ENCODE results near the gene CLDN12.
"Not testable (repeated sequence)": the region's sequence is repeated elsewhere in the genome, so short reads cannot be mapped to it uniquely, and the experiment has no call there.

Gene CLDN12

DNA sequence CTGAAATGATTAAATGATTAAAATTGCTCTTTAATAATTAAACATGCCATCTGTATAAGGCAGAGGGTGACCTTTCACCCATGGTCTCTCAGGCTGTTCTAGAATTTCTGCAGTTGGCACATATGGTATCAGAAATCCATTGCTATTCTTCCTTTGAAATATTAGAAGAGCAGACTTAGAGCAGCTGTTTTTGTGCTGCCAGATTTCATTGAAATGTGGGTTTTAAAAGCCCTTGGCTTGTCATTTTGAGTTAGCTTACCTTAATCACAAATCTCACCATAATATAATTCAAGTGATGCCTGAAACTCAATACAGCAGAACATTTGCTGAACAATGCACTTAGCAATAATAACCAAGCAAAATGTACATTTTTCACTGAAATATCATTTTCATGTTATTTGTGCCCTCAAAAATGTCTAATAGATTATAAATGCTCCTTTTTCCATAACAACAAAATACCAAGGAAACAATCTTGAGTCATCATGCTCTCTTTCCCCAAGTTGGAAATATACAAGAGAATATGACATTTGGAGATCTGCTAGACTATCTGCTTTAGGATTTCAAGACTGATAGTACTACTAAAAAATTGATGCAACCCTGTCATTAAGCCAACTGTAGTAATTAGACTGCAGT, 50.1 kb downstream of the CLDN12 start:
- Histone ChIP-seq H2AFZ (ENCODE audit: low read depth, low read length) (no peak overlapping the region), H3K27me3 (ENCODE audit: insufficient read depth, low read length) (no peaks in the 10 kb centered on the region), H3K4me3 (ENCODE audit: low read length) (no peak overlapping the region), H3K36me3 (ENCODE audit: insufficient read depth, low read length) (no peaks in the 10 kb centered on the region), H3K9me3 (ENCODE audit: low read length) (no peaks in the 10 kb centered on the region), H3K4me1 (ENCODE audit: insufficient read depth, low read length) (no peaks in the 10 kb centered on the region)

DNA sequence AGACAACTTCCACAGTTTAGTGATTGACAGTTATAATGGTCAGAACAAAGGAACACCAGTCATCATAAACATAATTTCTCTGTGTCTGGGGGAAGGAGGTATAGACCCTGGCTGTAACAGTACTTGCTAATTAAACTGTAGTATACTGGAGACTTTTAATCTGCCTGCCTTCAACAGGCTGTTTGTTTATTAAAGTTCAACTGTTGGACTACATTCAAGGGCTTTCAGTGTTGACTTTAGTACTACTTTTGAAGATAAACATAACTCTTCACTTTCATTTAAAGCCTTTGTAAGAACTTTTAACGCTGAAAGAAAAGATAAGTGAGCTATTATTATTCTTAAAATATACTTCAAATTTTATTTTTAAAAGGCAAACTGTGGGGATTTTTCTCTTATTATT, 50.7 kb downstream of the CLDN12 start:
- no peaks in the 10 kb centered on the region for H3K9me3 ChIP-seq (ENCODE audit: low read length)

DNA sequence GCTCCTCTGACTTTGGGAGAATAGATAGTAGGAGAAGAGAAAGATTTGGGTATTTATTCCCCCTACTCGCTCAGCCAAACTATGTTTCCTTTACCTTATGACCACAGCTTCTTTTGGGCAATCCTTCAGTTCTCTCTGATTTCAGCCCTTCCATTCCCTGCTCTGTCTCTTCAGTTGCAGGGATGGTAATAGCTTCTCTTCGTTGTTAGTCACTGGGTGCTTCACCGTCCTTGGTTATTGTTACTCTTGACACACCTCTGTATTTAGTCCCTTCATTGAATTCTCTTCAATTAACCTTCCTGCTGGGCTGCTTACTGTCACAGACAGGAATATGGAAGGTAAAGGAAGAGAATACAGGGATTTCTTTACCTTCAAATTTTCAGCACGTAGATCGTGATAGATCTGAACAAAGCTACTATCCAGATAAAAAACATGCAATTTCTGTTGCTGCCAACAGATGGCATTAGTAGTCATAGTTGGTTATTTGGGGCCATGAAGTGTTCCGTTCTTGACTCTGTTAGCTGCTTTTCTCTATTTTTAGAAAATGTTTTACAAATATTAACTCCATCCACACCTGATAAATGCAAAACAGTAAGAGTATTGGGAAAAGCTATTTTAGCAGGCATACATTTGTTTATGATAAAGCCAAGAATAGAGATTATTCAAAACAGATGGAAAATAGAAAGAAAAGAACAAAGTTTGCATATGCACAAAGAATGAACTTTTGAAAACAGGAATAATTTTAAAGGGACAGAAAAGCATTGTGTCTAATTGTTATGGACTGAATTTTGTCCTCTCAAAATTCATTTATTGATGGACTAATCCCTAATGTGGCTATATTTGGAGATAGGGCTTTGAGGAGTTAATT, 52.1 kb downstream of the CLDN12 start:
- Histone ChIP-seq H3K9me3 (ENCODE audit: low read length) (no peaks in the 10 kb centered on the region), H3K4me1 (ENCODE audit: insufficient read depth, low read length) (no peaks in the 10 kb centered on the region), H3K4me3 (ENCODE audit: low read length) (peak overlapping the region; percentile 18), H3K36me3 (ENCODE audit: insufficient read depth, low read length) (no peaks in the 10 kb centered on the region), H3K27me3 (ENCODE audit: insufficient read depth, low read length) (no peaks in the 10 kb centered on the region), H2AFZ (ENCODE audit: low read depth, low read length) (peak overlapping the region; percentile 59)

More for the DNA sequence above, 50.7 kb downstream of the CLDN12 start:
- Histone ChIP-seq H3K27me3 (ENCODE audit: insufficient read depth, low read length) (no peaks in the 10 kb centered on the region), H3K4me3 (ENCODE audit: low read length) (no peak overlapping the region), H3K4me1 (ENCODE audit: insufficient read depth, low read length) (no peaks in the 10 kb centered on the region), H2AFZ (ENCODE audit: low read depth, low read length) (no peak overlapping the region), H3K36me3 (ENCODE audit: insufficient read depth, low read length) (no peaks in the 10 kb centered on the region)

DNA sequence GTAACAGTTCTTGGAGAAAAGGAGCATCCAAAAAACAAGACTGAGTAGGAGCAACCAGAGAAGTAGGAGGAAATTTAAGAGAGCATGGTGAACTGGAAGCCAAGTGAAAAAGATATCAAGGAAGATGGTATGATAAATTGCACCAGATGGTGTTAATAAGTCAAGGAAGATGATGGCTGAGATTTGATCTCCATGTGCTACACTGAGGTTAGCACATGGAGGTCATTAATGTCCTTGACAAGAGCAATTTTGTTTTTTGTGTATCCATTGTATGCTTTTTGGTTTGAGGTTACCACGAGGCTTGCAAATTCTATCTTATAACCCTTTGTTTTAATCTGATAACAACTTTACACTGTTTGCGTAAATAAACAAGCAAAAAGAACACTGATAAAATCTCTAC, 54.8 kb downstream of the CLDN12 start:
- Histone ChIP-seq H3K4me1 (ENCODE audit: insufficient read depth, low read length) (no peaks in the 10 kb centered on the region), H3K4me3 (ENCODE audit: low read length) (no peak overlapping the region), H3K36me3 (ENCODE audit: insufficient read depth, low read length) (no peaks in the 10 kb centered on the region), H3K9me3 (ENCODE audit: low read length) (no peaks in the 10 kb centered on the region), H3K27me3 (ENCODE audit: insufficient read depth, low read length) (no peaks in the 10 kb centered on the region), H2AFZ (ENCODE audit: low read depth, low read length) (no peak overlapping the region)

DNA sequence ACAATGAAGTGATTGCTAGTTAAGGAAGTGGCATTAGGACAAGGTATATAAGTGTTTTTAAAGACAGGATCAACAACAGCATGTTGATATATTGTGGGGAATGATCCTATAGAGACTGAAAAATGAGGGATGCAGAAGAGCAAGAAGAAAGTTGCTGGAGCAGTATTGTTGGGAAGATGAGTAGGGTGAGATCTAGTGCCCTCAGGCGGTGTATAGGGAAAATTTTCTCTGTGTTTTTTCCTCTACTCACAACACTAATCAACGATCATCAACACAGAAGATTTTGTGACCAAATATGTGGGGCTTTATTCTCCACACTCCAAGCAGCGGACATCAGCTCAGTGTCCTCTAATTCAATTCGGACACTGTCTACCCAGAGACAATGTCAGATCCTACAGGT, 56.6 kb downstream of the CLDN12 start:
- H3K4me3 ChIP-seq (ENCODE audit: low read length), result no peak overlapping the region
- H2AFZ ChIP-seq (ENCODE audit: low read depth, low read length), result no peak overlapping the region
- peaks cover 5% of the 10 kb centered on the region for H3K9me3 ChIP-seq (ENCODE audit: low read length)
- no peaks in the 10 kb centered on the region for H3K27me3 ChIP-seq (ENCODE audit: insufficient read depth, low read length)
- no peaks in the 10 kb centered on the region for H3K36me3 ChIP-seq (ENCODE audit: insufficient read depth, low read length)
- H3K4me1 ChIP-seq (ENCODE audit: insufficient read depth, low read length), result no peaks in the 10 kb centered on the region

DNA sequence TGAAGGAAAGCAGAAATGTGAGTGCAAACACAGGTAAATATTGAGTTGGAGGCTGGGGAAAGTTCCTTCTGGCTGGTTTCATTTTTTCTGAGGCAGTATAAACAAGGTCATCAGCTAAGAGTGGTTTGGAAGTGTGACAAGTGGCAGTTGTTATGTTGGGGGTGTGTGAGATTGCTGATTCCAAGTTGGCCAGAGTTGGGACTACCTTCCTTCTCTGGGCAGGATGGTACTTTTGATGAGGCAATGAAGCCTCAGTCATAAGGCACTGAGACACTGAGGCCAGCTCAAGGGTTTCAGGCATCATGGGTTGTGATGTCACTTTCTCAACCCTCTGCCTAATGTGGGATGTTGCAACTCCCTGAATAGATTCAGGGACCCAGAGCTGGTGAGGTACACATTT, 58.0 kb downstream of the CLDN12 start:
- Histone ChIP-seq H3K36me3 (ENCODE audit: insufficient read depth, low read length) (no peaks in the 10 kb centered on the region), H2AFZ (ENCODE audit: low read depth, low read length) (no peak overlapping the region), H3K27me3 (ENCODE audit: insufficient read depth, low read length) (no peaks in the 10 kb centered on the region), H3K4me1 (ENCODE audit: insufficient read depth, low read length) (no peaks in the 10 kb centered on the region), H3K4me3 (ENCODE audit: low read length) (no peak overlapping the region), H3K9me3 (ENCODE audit: low read length) (peaks cover 5% of the 10 kb centered on the region)

DNA sequence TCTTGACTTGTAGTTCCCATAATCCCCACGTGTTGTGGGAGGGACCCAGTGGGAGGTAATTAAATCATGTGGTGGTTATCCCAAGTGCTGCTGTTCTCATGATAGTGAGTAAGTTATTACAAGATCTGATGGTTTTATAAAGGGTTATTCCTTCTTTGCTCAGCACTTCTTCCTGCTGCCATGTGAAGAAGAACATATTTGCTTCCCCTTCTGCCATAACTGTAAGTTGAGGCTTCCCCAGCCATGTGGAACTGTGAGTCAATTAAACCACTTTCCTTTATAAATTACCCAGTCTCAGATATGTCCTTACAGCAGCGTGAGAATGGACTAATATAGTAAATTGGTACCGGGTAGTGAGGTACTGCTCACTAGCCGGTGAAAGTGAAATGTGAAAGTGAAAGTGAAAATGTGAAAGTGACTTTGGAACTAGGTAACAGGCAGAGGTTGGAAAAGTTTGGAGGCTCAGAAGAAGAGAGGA, 59.9 kb downstream of the CLDN12 start:
- H3K4me1 ChIP-seq (ENCODE audit: insufficient read depth, low read length); H3K27me3 ChIP-seq (ENCODE audit: insufficient read depth, low read length); H3K9me3 ChIP-seq (ENCODE audit: low read length); H2AFZ ChIP-seq (ENCODE audit: low read depth, low read length); H3K4me3 ChIP-seq (ENCODE audit: low read length); H3K36me3 ChIP-seq (ENCODE audit: insufficient read depth, low read length): not testable (repeated sequence)

All from neuron (in vitro differentiated cells).